Choroid plexus epithelial cell (primary cell): ENCODE results near the gene SSX3.
"Not testable (repeated sequence)": the region's sequence is repeated elsewhere in the genome, so short reads cannot be mapped to it uniquely, and the experiment has no call there.

Experiments used
- DNase-seq: peaks from one replicate; pipeline ENCODE4 v3.0.0-alpha.2; 2010; ENCODE audit warnings: low read depth
- H3K4me3 ChIP-seq: 2 replicates; pipeline ENCODE4 v1.5.1; 2011; ENCODE audit warnings: low read depth, mild to moderate bottlenecking, control low read depth, low read length, moderate library complexity
- CTCF ChIP-seq: conservative IDR thresholded peaks from 2 replicates; pipeline ENCODE4 v1.5.1; 2011; ENCODE audit warnings: low read depth, mild to moderate bottlenecking, control low read depth, inconsistent platforms, low read length, moderate library complexity

SSX3 gene, protein sequence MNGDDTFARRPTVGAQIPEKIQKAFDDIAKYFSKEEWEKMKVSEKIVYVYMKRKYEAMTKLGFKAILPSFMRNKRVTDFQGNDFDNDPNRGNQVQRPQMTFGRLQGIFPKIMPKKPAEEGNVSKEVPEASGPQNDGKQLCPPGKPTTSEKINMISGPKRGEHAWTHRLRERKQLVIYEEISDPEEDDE

DNA sequence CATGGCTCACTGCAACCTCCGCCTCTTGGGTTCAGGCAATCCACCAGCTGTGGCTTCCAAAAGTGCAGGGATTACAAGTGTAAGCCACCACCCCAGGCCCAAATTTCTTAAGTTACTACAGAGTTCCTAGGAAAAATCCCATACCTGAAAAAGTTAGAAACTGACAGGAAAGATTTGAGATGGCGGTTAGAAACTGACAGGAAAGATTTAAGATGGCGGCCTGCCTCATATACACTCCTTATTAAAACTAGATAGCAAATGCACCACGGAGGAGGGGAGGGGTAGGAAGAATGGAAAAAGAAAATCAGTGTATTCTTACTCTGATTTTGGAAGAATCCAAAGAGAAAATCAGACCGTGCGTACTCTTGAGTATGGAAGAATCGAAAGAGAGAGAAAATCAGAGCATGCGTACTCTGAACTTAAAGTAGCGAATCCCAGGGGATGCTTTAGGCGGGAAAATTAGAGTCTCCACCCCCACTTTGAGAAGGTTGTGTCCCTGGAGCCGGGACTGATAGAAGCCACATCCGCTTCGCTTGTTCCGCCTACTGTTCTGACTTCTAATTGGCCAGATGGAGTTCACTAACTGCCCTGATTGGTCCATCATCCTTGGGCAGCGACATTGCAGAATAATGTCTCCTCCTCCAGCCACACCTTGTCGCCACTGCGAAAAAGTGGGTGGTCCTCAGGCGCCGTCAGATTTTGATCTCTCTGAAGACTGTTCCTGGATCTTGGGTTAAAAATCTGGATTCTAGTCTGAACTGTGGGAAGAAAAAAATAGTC, at the start of gene SSX3:
TSS of gene SSX3 (minus strand) at position 389 of the 780 bp plus-strand sequence. CDS start 1,454 bp downstream, outside the sequence.
- DNase-seq, H3K4me3 ChIP-seq: not testable (repeated sequence)

GRCh38 chrX:48397825-48398224, 41.3 kb upstream of the SSX3 start:
- not testable (repeated sequence) for DNase-seq, H3K4me3 ChIP-seq

GRCh38 chrX:48396931-48397330, 40.4 kb upstream of the SSX3 start:
- not testable (repeated sequence) for DNase-seq, H3K4me3 ChIP-seq

DNA sequence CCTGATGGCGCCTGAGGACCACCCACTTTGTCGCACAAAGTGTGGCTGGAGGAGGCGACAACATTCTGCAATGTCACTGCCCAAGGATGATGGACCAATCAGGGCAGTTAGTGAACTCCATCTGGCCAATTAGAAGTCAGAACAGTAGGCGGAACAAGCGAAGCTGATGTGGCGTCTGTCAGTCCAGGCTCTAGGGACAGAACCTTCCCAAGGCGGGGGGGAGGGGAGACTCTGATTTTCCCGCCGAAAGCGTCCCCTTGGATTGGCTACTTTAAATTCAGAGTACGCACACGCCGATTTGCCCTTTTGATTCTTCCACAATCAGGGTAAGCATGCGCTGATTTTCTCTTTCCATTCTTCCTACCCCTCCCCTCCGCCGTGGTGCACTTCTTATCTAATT, 26.7 kb upstream of the SSX3 start, which contains the start of gene SSX4:
TSS of gene SSX4 (plus strand) at position 301 of the 400 bp plus-strand sequence. CDS start 515 bp downstream, outside the sequence.
- not testable (repeated sequence) for H3K4me3 ChIP-seq, DNase-seq

- H3K4me3 ChIP-seq, DNase-seq: not testable (repeated sequence)
These were observed 13.9 kb upstream of the SSX3 start for GRCh38 chrX:48370408-48370807.

- not testable (repeated sequence) for H3K4me3 ChIP-seq, DNase-seq
These were observed 11.4 kb upstream of the SSX3 start for GRCh38 chrX:48367717-48368408.

GRCh38 chrX:48359281-48359680, 2.8 kb upstream of the SSX3 start:
- H3K4me3 ChIP-seq, DNase-seq: not testable (repeated sequence)

DNA sequence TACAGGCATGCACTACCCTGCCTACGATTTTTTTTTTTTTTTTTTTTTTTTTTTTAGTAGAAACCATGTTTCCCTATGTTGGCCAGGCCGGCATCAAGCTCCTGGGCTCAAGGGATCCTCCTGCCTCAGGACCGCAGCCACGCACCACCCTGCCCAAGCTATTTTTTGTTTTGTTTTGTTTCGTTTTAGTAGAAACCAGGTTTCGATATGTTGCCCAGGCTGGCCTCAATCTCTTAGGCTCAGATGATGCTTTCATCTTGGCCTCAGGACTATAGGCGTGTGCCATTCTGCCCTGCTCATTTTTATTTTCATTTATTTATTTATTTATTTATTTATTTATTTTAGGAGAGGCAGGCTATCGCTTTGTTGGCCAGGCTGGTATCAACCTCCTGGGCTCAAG, 1.2 kb upstream of the SSX3 start:
- H3K4me3 ChIP-seq: no peak overlapping the region
- TF ChIP-seq CTCF: no peak
- DNase-seq: no peak

DNA sequence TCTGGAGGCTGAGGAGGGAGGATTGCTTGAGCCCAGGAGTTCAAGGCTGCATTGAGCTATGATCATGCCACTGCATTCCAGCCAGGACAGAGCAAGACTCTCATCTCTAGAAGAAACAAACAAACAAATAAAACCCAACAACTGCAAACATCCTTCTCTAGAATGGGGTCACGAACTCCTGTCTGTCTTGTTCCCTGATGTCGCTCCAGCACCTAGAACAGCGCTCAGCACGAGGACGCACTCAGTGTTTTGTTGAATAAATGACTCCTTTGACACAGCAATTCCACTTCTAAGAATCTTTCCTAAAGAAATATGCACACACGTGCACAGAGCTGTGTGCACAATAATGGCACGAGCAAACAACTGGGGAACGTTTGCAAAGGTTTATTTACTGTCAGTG, 10.4 kb downstream of the SSX3 start:
- H3K4me3 ChIP-seq, DNase-seq: not testable (repeated sequence)

DNA sequence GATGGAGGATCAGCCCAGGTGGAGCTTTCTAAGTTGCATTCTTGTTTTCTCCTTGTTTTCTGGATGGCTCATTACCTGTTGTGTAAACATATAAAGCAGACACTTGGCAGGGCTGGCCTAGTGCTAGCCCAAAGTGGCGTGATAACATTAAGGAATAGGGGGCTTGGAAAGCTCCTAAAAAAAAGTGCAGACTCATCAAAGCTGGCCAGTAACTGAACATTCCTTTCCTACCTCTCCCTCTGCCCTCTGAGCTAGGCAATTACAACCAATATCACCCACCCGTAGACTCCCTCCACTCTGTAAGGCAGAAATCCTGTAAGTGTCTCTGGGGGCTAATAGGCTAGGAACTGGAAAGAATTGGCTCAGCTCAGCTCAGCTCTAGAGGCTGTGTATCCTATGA, 42.5 kb downstream of the SSX3 start:
- not testable (repeated sequence) for DNase-seq, H3K4me3 ChIP-seq

GRCh38 chrX:48306175-48306574, 50.3 kb downstream of the SSX3 start:
- no peak for TF ChIP-seq CTCF
- DNase-seq: no peak
- no peak overlapping the region for H3K4me3 ChIP-seq
